B cell (primary cell): ENCODE measurements around the gene CEP89. TPM values are rescaled to one million over a fixed set of nuclear protein-coding genes. Genes with fewer than 3 reads are reported as not detected.

Experiments
- ATAC-seq: fragments of 200-7000 bp; cut with Tn5 transposase; one replicate; pipeline ENCODE4 v1.10.0; 2021; ENCODE audit warnings: low read depth, mild to moderate bottlenecking, moderate number of reproducible peaks, moderate library complexity
- CTCF ChIA-PET: fragments of 350-600 bp; sonication (Branson Sonifier 250); formaldehyde crosslinking; loops from one replicate; lab custom pipeline; 2021; ENCODE audit warnings: antibody characterized with exemption, inconsistent platforms; lab: Charles Lee
- POLR2A ChIA-PET: fragments of 350-600 bp; sonication (Branson Sonifier 250); formaldehyde crosslinking; loops from one replicate; lab custom pipeline; 2021; ENCODE audit warnings: antibody characterized with exemption; lab: Charles Lee
- DNase-seq: peaks from one replicate; pipeline ENCODE4 v3.0.0; 2013
- H2AFZ ChIP-seq: 2 replicates; pipeline ENCODE4 v1.6.1; 2012; ENCODE audit warnings: mild to moderate bottlenecking, low read depth, low read length; ENCODE audit not compliant: insufficient read depth, poor library complexity, severe bottlenecking
- H3K27ac ChIP-seq, 2 donors: 1 replicate in 1 of 2; 2 replicates in 1 of 2; pipeline ENCODE4 v1.5.1; 2012 to 2013; ENCODE audit warnings: low read length in 2 of 2, mild to moderate bottlenecking in 2 of 2, moderate library complexity in 1 of 2
- H3K27me3 ChIP-seq, 4 experiments: fragments of 200-600 bp in 1 of 4; sonication (generic) in 1 of 4; replicated peaks in 1 of 4; 1 replicate in 2 of 4; 2 replicates in 2 of 4; pipeline versions ENCODE4 v1.6.1 to v1.7.0; 2013 to 2016; ENCODE audit warnings: low read length in 3 of 4, mild to moderate bottlenecking in 2 of 4, mixed read lengths in 1 of 4, moderate library complexity in 1 of 4; ENCODE audit not compliant: insufficient read depth in 4 of 4, control insufficient read depth in 3 of 4; ENCODE audit errors: control extremely low read depth in 1 of 4
- H3K36me3 ChIP-seq, 2 experiments: replicated peaks in 1 of 2; 1 replicate in 1 of 2; 2 replicates in 1 of 2; pipeline versions ENCODE4 v1.6.1 to v1.7.1; 2013; ENCODE audit warnings: low read length in 1 of 2; ENCODE audit not compliant: insufficient read depth in 2 of 2, control insufficient read depth in 1 of 2; ENCODE audit errors: control extremely low read depth in 1 of 2, extremely low read depth in 1 of 2
- H3K4me1 ChIP-seq, 2 donors: fragments of 200-600 bp in 1 of 2; sonication (generic) in 1 of 2; 1 replicate in 1 of 2; 2 replicates in 1 of 2; pipeline versions ENCODE4 v1.5.1 to v1.6.1; 2013 to 2017; ENCODE audit warnings: low read length in 2 of 2; ENCODE audit not compliant: control insufficient read depth in 2 of 2, insufficient read depth in 2 of 2
- H3K4me2 ChIP-seq: replicated peaks from 2 replicates; pipeline ENCODE3; 2012; ENCODE audit warnings: mild to moderate bottlenecking, low read depth, low read length; ENCODE audit not compliant: poor library complexity, severe bottlenecking
- H3K4me3 ChIP-seq, 5 experiments: fragments of 200-600 bp in 1 of 5; sonication (generic) in 1 of 5; 1 replicate in 3 of 5; 2 replicates in 2 of 5; pipeline versions ENCODE4 v1.5.1 to v1.7.0; 2011 to 2016; ENCODE audit warnings: low read length in 4 of 5, mild to moderate bottlenecking in 4 of 5, low read depth in 2 of 5, control low read depth in 1 of 5, moderate library complexity in 1 of 5; ENCODE audit not compliant: insufficient read depth in 1 of 5; ENCODE audit errors: control extremely low read depth in 1 of 5, extremely low read depth in 1 of 5
- H3K79me2 ChIP-seq: fragments of 200-600 bp; sonication (generic); one replicate; pipeline ENCODE4 v1.6.0; 2016; ENCODE audit warnings: low read length; ENCODE audit not compliant: control insufficient read depth, insufficient read depth
- H3K9ac ChIP-seq: fragments of 200-600 bp; sonication (generic); 2 replicates; pipeline ENCODE4 v1.6.1; 2017; ENCODE audit warnings: mild to moderate bottlenecking, low read length, moderate library complexity
- H3K9me3 ChIP-seq, 3 donors: one replicate each; pipeline versions ENCODE4 v1.6.1 to v1.7.1; 2013; ENCODE audit warnings: low read length in 2 of 3; ENCODE audit not compliant: control insufficient read depth in 2 of 3, insufficient read depth in 1 of 3; ENCODE audit errors: control extremely low read depth in 1 of 3
- H4K20me1 ChIP-seq: 2 replicates; pipeline ENCODE4 v1.6.0; 2012; ENCODE audit warnings: mild to moderate bottlenecking, low read length; ENCODE audit not compliant: insufficient read depth, control insufficient read depth, poor library complexity, severe bottlenecking
- H3K27ac Mint-ChIP-seq: one replicate; pipeline ENCODE4 v1.8.0; 2021; ENCODE audit warnings: mixed read lengths
- H3K27me3 Mint-ChIP-seq: one replicate; pipeline ENCODE4 v1.8.0; 2021; ENCODE audit warnings: mixed read lengths
- H3K4me1 Mint-ChIP-seq: one replicate; pipeline ENCODE4 v1.8.0; 2021; ENCODE audit warnings: mixed read lengths
- H3K4me3 Mint-ChIP-seq: one replicate; pipeline ENCODE4 v1.8.0; 2021; ENCODE audit warnings: mixed read lengths
- H3K9me3 Mint-ChIP-seq: one replicate; pipeline ENCODE4 v1.8.0; 2022; ENCODE audit warnings: mixed read lengths; ENCODE audit not compliant: insufficient read depth
- CTCF ChIP-seq: fragments of 200-600 bp; IDR thresholded peaks from one replicate; pipeline ENCODE4 v1.8.0; 2022; ENCODE audit warnings: antibody characterized with exemption, mild to moderate bottlenecking
- EZH2 ChIP-seq: IDR thresholded peaks from 2 replicates; pipeline ENCODE4 v1.6.1; 2012; ENCODE audit warnings: borderline replicate concordance, low read depth, mild to moderate bottlenecking, moderate library complexity, low read length; ENCODE audit not compliant: insufficient read depth, poor library complexity, severe bottlenecking
- WGBS: methylation state at CpG from one replicate; pipeline ENCODE4 v1.1.5; 2013; ENCODE audit warnings: missing lambda C conversion rate; ENCODE audit not compliant: insufficient coverage; 5-methylcytosine and 5-hydroxymethylcytosine counted together
- intact Hi-C: fragments of 100-400 bp; cut with micrococcal nuclease; formaldehyde crosslinking; loops from one replicate; pipeline ENCODE4 v1.10.0; 2022
- polyA plus RNA-seq: library from polyadenylated mRNA; depleted of rRNA; stranded (reverse); fragments of >200 nt; gene quantifications from 2 replicates; pipeline ENCODE4 v1.2.3, GENCODE V29; 2012
- total RNA-seq, 2 donors: library from RNA; stranded (reverse); fragments of 120-200 nt in 1 of 2; gene quantifications; 1 replicate in 1 of 2; 2 replicates in 1 of 2; pipeline versions ENCODE4 v1.2.3 to v1.2.4, GENCODE V29; 2013 to 2022

Gene CEP89
- total and polyA plus RNA-seq, 2 donors (not counting 1 experiment from before 2014, with no cell fraction given), result 10.2 to 38.6 TPM

GRCh38 chr19:32858559-32858958, 113.2 kb downstream of the CEP89 start:
- Mint-ChIP-seq H3K27ac (no peak overlapping the region), H3K4me1 (no peaks in the 10 kb centered on the region), H3K4me3 (no peak overlapping the region), H3K27me3 (no peaks in the 10 kb centered on the region), H3K9me3 (no peaks in the 10 kb centered on the region)
- Histone ChIP-seq H3K4me2 (no peak overlapping the region), H3K9ac (no peak overlapping the region), H3K4me3 (no peak overlapping the region), H3K79me2 (no peaks in the 10 kb centered on the region), H3K27ac (no peak overlapping the region), H3K27me3 (no peaks in the 10 kb centered on the region), H2AFZ (no peak overlapping the region), H4K20me1 (no peaks in the 10 kb centered on the region), H3K36me3 (no peaks in the 10 kb centered on the region), H3K4me1 (no peaks in the 10 kb centered on the region), H3K9me3 (no peaks in the 10 kb centered on the region)
- DNase-seq (no peak), ATAC-seq (no peak)
- ChIA-PET CTCF (no interaction called here), POLR2A (no interaction called here)
- intact Hi-C loops, result no loop called here
- 100% methylated on average over 6 of the region's 10 CpGs for WGBS
- TF ChIP-seq EZH2, result no peak
- TF ChIP-seq CTCF, result no peak

DNA sequence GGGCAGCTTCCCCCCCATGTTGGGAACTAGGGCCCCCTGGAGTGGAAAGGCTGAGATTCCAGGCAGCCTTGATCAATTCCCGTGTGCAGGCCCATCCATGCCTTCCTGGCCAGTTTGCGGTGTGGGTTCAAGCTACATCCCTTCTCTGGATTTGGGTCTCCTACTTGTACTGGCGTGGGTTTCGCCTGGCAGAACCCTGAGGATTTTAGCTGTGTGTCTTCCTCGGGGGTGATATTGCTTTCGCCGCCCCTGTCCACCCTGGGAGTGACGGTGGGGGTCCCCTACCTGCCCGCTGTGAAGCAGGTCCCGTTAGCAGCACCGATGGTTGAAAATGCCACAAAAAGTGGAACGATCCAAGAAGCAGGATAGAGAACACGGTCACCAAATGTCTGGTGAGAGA, 113.6 kb downstream of the CEP89 start:
- Mint-ChIP-seq H3K9me3 (no peaks in the 10 kb centered on the region), H3K4me1 (no peaks in the 10 kb centered on the region), H3K27ac (no peak overlapping the region), H3K4me3 (no peak overlapping the region), H3K27me3 (no peaks in the 10 kb centered on the region)
- Histone ChIP-seq H4K20me1 (no peaks in the 10 kb centered on the region), H3K79me2 (no peaks in the 10 kb centered on the region), H3K9me3 (no peaks in the 10 kb centered on the region), H3K27me3 (no peaks in the 10 kb centered on the region), H3K4me3 (no peak overlapping the region), H3K4me1 (no peaks in the 10 kb centered on the region), H3K4me2 (no peak overlapping the region), H3K36me3 (no peaks in the 10 kb centered on the region), H2AFZ (no peak overlapping the region), H3K9ac (no peak overlapping the region), H3K27ac (no peak overlapping the region)
- DNase-seq, result no peak
- ChIA-PET POLR2A (no interaction called here), CTCF (no interaction called here)
- TF ChIP-seq EZH2 (no peak), CTCF (no peak)
- intact Hi-C loops, result no loop called here
- no peak for ATAC-seq
- 92% methylated on average over 13 of the region's 13 CpGs for WGBS
